Loucy (cell line): ENCODE results near the gene SPZ1.

ENCODE experiments used
- H2AFZ ChIP-seq: fragments of 200-600 bp; sonication (generic); 2 replicates; pipeline ENCODE4 v1.6.0; 2016; ENCODE audit warnings: antibody characterized with exemption, mild to moderate bottlenecking, low read length, moderate library complexity
- H3F3A ChIP-seq: fragments of 200-600 bp; 2 replicates; pipeline ENCODE4 v1.6.0; 2016; ENCODE audit warnings: antibody characterized with exemption, low read depth, mild to moderate bottlenecking
- H3K27me3 ChIP-seq: fragments of 200-600 bp; sonication (generic); 2 replicates; pipeline ENCODE4 v1.6.1; 2014; ENCODE audit warnings: low read length, mild to moderate bottlenecking; ENCODE audit not compliant: insufficient read depth, poor library complexity, severe bottlenecking
- H3K36me3 ChIP-seq: fragments of 200-600 bp; sonication (generic); 2 replicates; pipeline ENCODE4 v1.6.1; 2016; ENCODE audit warnings: low read length; ENCODE audit not compliant: insufficient read depth
- H3K4me1 ChIP-seq: fragments of 200-600 bp; sonication (generic); 2 replicates; pipeline ENCODE4 v1.5.1; 2014; ENCODE audit warnings: low read length, mild to moderate bottlenecking; ENCODE audit not compliant: insufficient read depth, poor library complexity, severe bottlenecking
- H3K4me2 ChIP-seq: fragments of 200-600 bp; sonication (generic); 2 replicates; pipeline ENCODE4 v1.6.0; 2014; ENCODE audit warnings: antibody characterized with exemption, low read length, low read depth, mild to moderate bottlenecking; ENCODE audit not compliant: poor library complexity, severe bottlenecking
- H3K4me3 ChIP-seq: fragments of 200-600 bp; sonication (generic); 2 replicates; pipeline ENCODE4 v1.5.1; 2014; ENCODE audit warnings: low read length, mild to moderate bottlenecking, mixed read lengths; ENCODE audit not compliant: poor library complexity, severe bottlenecking
- H3K79me2 ChIP-seq: fragments of 200-600 bp; sonication (generic); 2 replicates; pipeline ENCODE4 v1.6.1; 2014; ENCODE audit warnings: low read length; ENCODE audit not compliant: insufficient read depth
- H3K9ac ChIP-seq: fragments of 200-600 bp; sonication (generic); 2 replicates; pipeline ENCODE4 v1.6.0; 2014; ENCODE audit warnings: mild to moderate bottlenecking, low read depth, low read length, moderate library complexity; ENCODE audit not compliant: poor library complexity, severe bottlenecking
- H3K9me2 ChIP-seq: fragments of 200-600 bp; sonication (generic); replicated peaks from 2 replicates; pipeline ENCODE4 v1.6.1; 2016; ENCODE audit warnings: low read depth, low read length, mixed read lengths
- H3K9me3 ChIP-seq: fragments of 200-600 bp; sonication (generic); 2 replicates; pipeline ENCODE4 v1.6.1; 2014; ENCODE audit warnings: mild to moderate bottlenecking, antibody characterized with exemption, low read length, low read depth; ENCODE audit not compliant: insufficient read depth
- H4K20me1 ChIP-seq: fragments of 200-600 bp; sonication (generic); 2 replicates; pipeline ENCODE4 v1.6.0; 2014; ENCODE audit warnings: antibody characterized with exemption, low read length, mild to moderate bottlenecking; ENCODE audit not compliant: insufficient read depth, poor library complexity, severe bottlenecking
- EZH2phosphoT487 ChIP-seq: fragments of 200-600 bp; IDR thresholded peaks from 2 replicates; pipeline ENCODE4 v1.6.1; 2018; ENCODE audit warnings: antibody characterized with exemption, mild to moderate bottlenecking, moderate library complexity, borderline replicate concordance
- TF ChIP-seq, protein P1 (sequence below): fragments of 200-600 bp; sonication (generic); conservative IDR thresholded peaks from 2 replicates; pipeline ENCODE4 v1.5.1; 2014; ENCODE audit warnings: mild to moderate bottlenecking, antibody characterized with exemption, low read length

The SPZ1 gene

DNA sequence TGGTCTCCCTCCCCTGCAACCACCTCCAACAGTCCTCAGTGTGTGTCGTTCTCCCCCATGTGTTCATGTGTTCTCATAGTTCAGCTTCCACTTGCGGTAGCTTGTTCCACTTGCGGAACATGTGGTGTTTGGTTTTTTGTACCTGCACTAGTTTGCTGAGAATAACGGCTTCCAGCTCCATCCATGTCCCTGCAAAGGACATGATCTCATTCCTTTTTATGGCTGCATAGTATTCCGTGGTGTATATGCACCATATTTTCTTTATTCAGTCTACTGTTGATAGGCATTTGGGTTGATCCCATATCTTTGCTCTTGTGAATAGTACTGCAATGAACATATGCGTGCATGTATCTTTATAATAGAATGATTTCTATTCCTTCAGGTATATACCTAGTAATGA, 45.1 kb downstream of the SPZ1 start:
- H3K36me3 ChIP-seq, result no peaks in the 10 kb centered on the region
- H2AFZ ChIP-seq, result no peak overlapping the region
- H4K20me1 ChIP-seq, result no peaks in the 10 kb centered on the region
- H3F3A ChIP-seq, result no peaks in the 10 kb centered on the region
- no peaks in the 10 kb centered on the region for H3K79me2 ChIP-seq
- no peaks in the 10 kb centered on the region for H3K9me2 ChIP-seq
- H3K9ac ChIP-seq, result no peak overlapping the region
- no peak overlapping the region for H3K4me3 ChIP-seq
- H3K27me3 ChIP-seq, result no peaks in the 10 kb centered on the region
- H3K9me3 ChIP-seq, result no peaks in the 10 kb centered on the region
- TF ChIP-seq, protein P1, sequence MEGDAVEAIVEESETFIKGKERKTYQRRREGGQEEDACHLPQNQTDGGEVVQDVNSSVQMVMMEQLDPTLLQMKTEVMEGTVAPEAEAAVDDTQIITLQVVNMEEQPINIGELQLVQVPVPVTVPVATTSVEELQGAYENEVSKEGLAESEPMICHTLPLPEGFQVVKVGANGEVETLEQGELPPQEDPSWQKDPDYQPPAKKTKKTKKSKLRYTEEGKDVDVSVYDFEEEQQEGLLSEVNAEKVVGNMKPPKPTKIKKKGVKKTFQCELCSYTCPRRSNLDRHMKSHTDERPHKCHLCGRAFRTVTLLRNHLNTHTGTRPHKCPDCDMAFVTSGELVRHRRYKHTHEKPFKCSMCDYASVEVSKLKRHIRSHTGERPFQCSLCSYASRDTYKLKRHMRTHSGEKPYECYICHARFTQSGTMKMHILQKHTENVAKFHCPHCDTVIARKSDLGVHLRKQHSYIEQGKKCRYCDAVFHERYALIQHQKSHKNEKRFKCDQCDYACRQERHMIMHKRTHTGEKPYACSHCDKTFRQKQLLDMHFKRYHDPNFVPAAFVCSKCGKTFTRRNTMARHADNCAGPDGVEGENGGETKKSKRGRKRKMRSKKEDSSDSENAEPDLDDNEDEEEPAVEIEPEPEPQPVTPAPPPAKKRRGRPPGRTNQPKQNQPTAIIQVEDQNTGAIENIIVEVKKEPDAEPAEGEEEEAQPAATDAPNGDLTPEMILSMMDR, result no peak
- no peak for TF ChIP-seq EZH2phosphoT487
- no peaks in the 10 kb centered on the region for H3K4me1 ChIP-seq
- H3K4me2 ChIP-seq, result no peak overlapping the region

DNA sequence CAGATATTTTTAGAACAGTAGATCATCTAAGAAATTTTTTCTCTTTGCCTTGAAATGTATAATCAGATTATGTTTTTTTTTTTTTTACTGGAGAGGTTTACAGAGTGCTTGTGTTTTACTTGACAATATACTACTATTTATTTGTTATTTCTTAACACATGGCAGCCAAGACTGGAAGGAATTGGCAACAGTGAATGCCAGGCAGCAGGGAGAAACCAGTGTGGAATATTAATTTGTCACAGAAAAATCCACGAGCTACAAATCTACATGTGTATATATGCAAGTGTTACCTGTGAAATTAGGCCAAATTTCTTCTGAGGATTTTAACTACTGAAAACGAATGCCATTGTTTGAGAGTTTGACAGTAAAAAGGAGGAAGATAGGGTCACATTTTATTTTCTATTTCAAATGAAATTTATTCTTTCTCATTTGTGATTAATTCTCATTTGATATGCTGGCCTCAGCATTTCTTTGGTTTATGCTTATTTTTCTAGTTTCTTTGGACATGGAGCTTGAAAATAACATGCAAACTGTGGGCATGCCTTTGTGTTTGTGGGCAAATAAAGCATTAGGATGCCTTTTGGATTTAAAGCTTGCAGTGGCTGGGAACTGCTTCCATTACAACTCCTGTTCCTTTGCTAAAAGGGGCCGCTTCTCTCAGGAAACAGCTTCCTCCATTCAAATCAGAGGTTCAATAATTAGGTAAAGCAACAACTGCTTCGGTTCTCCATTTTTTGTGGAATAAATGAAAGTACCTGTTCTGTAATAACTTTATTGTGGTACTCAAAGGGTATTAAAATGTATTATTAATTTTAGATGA, 49.1 kb downstream of the SPZ1 start:
- Histone ChIP-seq H3F3A (no peaks in the 10 kb centered on the region), H4K20me1 (no peaks in the 10 kb centered on the region), H3K9ac (no peak overlapping the region), H3K79me2 (no peaks in the 10 kb centered on the region), H3K36me3 (no peaks in the 10 kb centered on the region), H3K4me2 (no peak overlapping the region), H3K9me3 (no peaks in the 10 kb centered on the region), H3K9me2 (no peaks in the 10 kb centered on the region), H3K27me3 (no peaks in the 10 kb centered on the region), H2AFZ (no peak overlapping the region), H3K4me3 (no peak overlapping the region), H3K4me1 (no peaks in the 10 kb centered on the region)
- TF ChIP-seq, protein P1, result no peak
- no peak for TF ChIP-seq EZH2phosphoT487

DNA sequence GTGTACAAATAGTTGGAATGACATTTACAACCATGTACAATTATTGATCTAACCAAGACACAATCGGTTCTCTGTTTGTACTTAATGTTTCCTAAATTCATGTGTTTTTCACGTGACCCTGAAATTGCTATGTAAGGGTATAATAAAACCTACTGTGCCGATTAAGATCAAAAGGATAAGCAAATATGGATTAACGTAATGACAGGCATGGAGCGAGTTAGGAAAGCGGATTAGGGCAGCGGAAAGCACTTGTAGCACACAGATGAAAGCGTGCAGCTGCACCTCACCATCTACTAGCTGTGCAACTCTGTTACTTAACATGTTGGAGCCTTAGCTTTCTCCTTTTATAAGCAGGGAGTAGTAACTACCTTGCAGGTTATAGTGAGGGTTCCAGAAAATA, 49.7 kb downstream of the SPZ1 start:
- H2AFZ ChIP-seq, result no peak overlapping the region
- H3K27me3 ChIP-seq, result no peaks in the 10 kb centered on the region
- no peaks in the 10 kb centered on the region for H3K79me2 ChIP-seq
- TF ChIP-seq, protein P1, result no peak
- no peak for TF ChIP-seq EZH2phosphoT487
- no peak overlapping the region for H3K4me2 ChIP-seq
- no peaks in the 10 kb centered on the region for H3K9me3 ChIP-seq
- no peaks in the 10 kb centered on the region for H4K20me1 ChIP-seq
- H3K9ac ChIP-seq, result no peak overlapping the region
- H3K36me3 ChIP-seq, result no peaks in the 10 kb centered on the region
- H3F3A ChIP-seq, result no peaks in the 10 kb centered on the region
- H3K4me1 ChIP-seq, result no peaks in the 10 kb centered on the region
- no peak overlapping the region for H3K4me3 ChIP-seq
- H3K9me2 ChIP-seq, result no peaks in the 10 kb centered on the region
